ENCODE results near the gene C4A. TPM values are rescaled to one million over a fixed set of nuclear protein-coding genes. Genes with fewer than 3 reads are reported as not detected.
"Not testable (repeated sequence)": the region's sequence is repeated elsewhere in the genome, so short reads cannot be mapped to it uniquely, and the experiment has no call there.

The C4A gene
- total RNA-seq, 1 donor from 2014 or later, result 32.6 TPM

GRCh38 chr6:31961616-31962015 is 20.2 kb upstream of the C4A start:
- DNase-seq, result no peak

- no peak for DNase-seq
Measured at GRCh38 chr6:31963921-31964320, 17.9 kb upstream of the C4A start.

GRCh38 chr6:31965700-31966099 is 16.2 kb upstream of the C4A start:
- DNase-seq, result no peak

- DNase-seq, result no peak
Measured at GRCh38 chr6:31966506-31966905, 15.4 kb upstream of the C4A start.

GRCh38 chr6:31966997-31967925 is 14.6 kb upstream of the C4A start:
- no peak for DNase-seq

DNA sequence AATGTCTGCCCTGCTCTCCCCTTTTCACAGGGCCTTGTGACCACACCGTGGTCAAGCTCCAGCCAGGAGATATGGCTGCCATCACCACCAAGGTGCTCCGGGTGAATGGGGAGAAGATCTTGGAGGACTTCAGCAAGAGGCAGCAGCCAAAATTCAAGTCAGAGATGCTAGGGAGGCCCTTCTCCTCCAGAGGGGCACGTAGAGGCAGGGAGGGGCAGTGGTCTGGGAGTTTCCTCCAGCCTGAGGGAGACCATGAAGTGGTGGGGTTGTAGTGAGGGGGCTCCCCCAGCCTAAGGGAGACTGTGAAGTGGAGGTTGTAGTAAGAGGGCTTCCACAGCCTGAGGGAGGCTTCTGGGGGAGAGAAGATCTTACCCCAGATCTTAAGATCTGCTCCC is 13.9 kb upstream of the C4A start:
- no peak for DNase-seq

DNA sequence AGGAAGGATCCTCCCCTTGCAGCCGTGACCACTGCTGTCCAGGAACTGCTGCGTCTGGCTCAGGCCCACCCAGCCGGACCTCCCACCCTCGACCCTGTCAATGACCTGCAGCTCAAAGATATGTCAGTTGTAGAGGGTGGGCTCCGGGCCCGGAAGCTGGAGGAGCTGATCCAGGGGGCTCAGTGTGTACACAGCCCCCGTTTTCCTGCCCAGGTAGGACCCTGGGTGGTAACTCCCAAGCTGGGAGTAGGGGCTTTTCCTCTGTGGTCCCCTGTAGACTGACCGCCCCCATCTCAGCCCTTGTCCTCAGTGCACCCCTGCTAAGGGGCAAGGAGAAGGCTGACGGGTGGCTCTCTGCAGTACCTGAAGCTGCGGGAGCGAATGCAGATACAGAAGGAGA is 13.5 kb upstream of the C4A start:
- DNase-seq, result no peak

GRCh38 chr6:31968791-31969711 is 12.8 kb upstream of the C4A start:
- DNase-seq, result no peak

DNA sequence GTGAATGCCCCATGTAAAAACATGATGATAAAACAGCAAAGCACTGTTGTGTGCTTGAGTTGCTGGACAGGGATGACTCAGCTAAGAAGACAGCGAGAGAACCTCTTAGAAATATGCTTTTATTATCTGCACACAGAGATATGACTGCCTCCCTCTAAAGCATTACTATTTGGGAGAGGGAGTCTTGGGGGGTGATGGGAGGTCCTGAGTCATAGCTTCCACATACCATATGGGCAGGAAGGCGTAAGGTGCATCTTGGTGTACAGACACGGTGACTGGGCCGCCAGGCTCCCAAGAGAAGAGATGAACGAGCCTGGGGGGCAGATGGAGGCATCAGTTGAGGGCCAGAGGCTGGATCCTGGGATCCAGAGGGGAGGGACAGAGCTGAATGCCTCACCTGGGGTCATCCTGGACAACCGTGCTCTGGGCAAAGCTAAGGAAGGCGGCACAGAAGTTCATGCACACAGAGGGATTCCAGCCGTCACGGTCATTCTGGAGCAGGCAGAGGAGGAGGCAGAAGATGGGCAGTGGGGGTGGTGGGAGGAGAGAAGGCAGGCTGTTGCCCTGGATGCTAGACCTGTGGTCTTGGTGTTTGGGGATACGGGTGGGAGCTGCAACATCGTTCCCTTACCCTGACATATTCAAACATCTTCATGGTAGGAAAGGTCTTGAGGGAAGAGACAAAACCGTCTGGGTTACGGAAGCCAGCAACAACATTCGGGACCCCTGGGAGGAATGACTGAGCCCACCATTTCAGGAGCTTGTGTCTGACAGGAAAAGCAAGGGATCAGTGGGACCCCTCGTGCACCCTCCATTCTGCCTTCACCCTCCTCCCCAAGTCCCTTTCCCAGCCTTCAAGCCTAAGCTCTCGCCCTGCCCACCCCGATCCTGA is 11.9 kb upstream of the C4A start:
- DNase-seq, result no peak

- no peak for DNase-seq
Measured at GRCh38 chr6:31970604-31971271, 11.1 kb upstream of the C4A start.

GRCh38 chr6:31971279-31971992 is 10.4 kb upstream of the C4A start:
- no peak for DNase-seq

- DNase-seq, result peak; percentile 99
Measured at GRCh38 chr6:31971993-31972708, 9.7 kb upstream of the C4A start, which contains the start of gene DXO. DXO (minus strand) TSS chr6:31972138; CDS start chr6:31971675, 463 bp downstream.

GRCh38 chr6:31972709-31973350 is 9.0 kb upstream of the C4A start:
- DNase-seq, result peak; percentile 21

DNA sequence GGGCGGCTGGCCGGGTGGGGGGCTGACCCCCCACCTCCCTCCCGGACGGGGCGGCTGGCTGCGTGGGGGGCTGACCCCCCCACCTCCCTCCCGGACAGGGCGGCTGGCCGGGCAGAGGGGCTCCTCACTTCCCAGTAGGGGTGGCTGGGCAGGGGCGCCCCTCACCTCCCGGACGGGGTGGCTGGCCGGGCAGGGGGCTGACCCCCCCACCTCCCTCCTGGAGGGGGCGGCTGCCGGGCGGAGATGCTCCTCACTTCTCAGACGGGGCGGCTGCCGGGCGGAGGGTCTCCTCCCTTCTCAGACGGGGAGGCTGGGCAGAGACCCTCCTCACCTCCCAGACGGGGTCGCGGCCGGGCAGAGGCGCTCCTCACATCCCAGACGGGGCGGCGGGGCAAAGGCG is 5.8 kb upstream of the C4A start:
- not testable (repeated sequence) for DNase-seq

GRCh38 chr6:31977816-31978431 is 3.9 kb upstream of the C4A start:
- no peak for DNase-seq

GRCh38 chr6:31978831-31979230 is 3.0 kb upstream of the C4A start:
- DNase-seq, result no peak

- no peak for DNase-seq
Measured at GRCh38 chr6:31979238-31979898, 2.5 kb upstream of the C4A start.

- DNase-seq, result not testable (repeated sequence)
Measured at GRCh38 chr6:31980195-31980876, 1.5 kb upstream of the C4A start.

All from tongue (tissue), 2 donors.